Activated T-cell treated with anti-CD3 and anti-CD28 coated beads, Interleukin-2, amount 50 U/mL, for 72 hours (primary cell): ENCODE measurements around the gene RIC1. TPM values are rescaled to one million over a fixed set of nuclear protein-coding genes. Genes with fewer than 3 reads are reported as not detected.

ENCODE experiments used
- ATAC-seq, 2 donors: fragments of 150-1000 bp; cut with Tn5 transposase; replicated peaks in 1 of 2; 2 replicates each; pipeline ENCODE4 v1.10.0; 2021; ENCODE audit warnings: moderate library complexity in 2 of 2, mild to moderate bottlenecking in 1 of 2
- DNase-seq, 2 donors: peaks; one replicate each; pipeline ENCODE4 v3.0.0; 2021 to 2022; ENCODE audit warnings: mixed read lengths in 1 of 2
- H3K27ac Mint-ChIP-seq: one replicate; pipeline ENCODE4 v1.8.0; 2022; ENCODE audit warnings: mild to moderate bottlenecking, moderate library complexity, mixed read lengths
- H3K27me3 Mint-ChIP-seq: one replicate; pipeline ENCODE4 v1.8.0; 2022; ENCODE audit warnings: low read depth, mixed read lengths
- H3K36me3 Mint-ChIP-seq, 2 donors: one replicate each; pipeline ENCODE4 v1.8.0; 2022; ENCODE audit warnings: mixed read lengths in 2 of 2, mild to moderate bottlenecking in 1 of 2; ENCODE audit not compliant: insufficient read depth in 2 of 2
- H3K4me1 Mint-ChIP-seq: one replicate; pipeline ENCODE4 v1.8.0; 2022; ENCODE audit warnings: low read depth, mixed read lengths
- H3K4me3 Mint-ChIP-seq, 2 donors: one replicate each; pipeline ENCODE4 v1.8.0; 2022; ENCODE audit warnings: mild to moderate bottlenecking in 2 of 2, mixed read lengths in 2 of 2, moderate library complexity in 2 of 2
- H3K9me3 Mint-ChIP-seq, 2 donors: one replicate each; pipeline ENCODE4 v1.8.0; 2022; ENCODE audit warnings: mixed read lengths in 2 of 2
- total RNA-seq, 2 donors: library from RNA; stranded (reverse); gene quantifications; one replicate each; pipeline ENCODE4 v1.2.3, GENCODE V29; 2022

RIC1 gene
- total RNA-seq, 2 donors from 2014 or later = 22.0 to 25.9 TPM

GRCh38 chr9:5608298-5609225 lies 20.3 kb upstream of the RIC1 start:
- Mint-ChIP-seq H3K27me3 (no peaks in the 10 kb centered on the region), H3K4me1 (peaks cover 12% of the 10 kb centered on the region), H3K27ac (no peak overlapping the region), H3K9me3 (peaks cover 0 to 1% of the 10 kb centered on the region in 2 donors), H3K4me3 (peak overlapping the region; percentile 50 to 72), H3K36me3 (peaks cover 0 to 2% of the 10 kb centered on the region in 2 donors)
- ATAC-seq (peak; percentile 73 to 81), DNase-seq (no peak)

- ATAC-seq (no peak), DNase-seq (no peak)
- no peak overlapping the region for H3K27ac Mint-ChIP-seq
- H3K4me3 Mint-ChIP-seq = peak overlapping the region; percentile 50 to 72
- H3K27me3 Mint-ChIP-seq = no peaks in the 10 kb centered on the region
- peaks cover 15% of the 10 kb centered on the region for H3K4me1 Mint-ChIP-seq
- H3K36me3 Mint-ChIP-seq = peaks cover 0 to 2% of the 10 kb centered on the region in 2 donors
- H3K9me3 Mint-ChIP-seq = peaks cover 0 to 1% of the 10 kb centered on the region in 2 donors
Measured at GRCh38 chr9:5609226-5609596, 19.7 kb upstream of the RIC1 start.

- no peaks in the 10 kb centered on the region for H3K27me3 Mint-ChIP-seq
Measured at GRCh38 chr9:5610491-5610890, 18.4 kb upstream of the RIC1 start.

GRCh38 chr9:5611321-5612184 lies 17.4 kb upstream of the RIC1 start:
- Mint-ChIP-seq H3K4me3 (no peak overlapping the region), H3K9me3 (no peaks in the 10 kb centered on the region), H3K4me1 (peaks cover 27% of the 10 kb centered on the region), H3K36me3 (peaks cover 0 to 4% of the 10 kb centered on the region in 2 donors), H3K27me3 (no peaks in the 10 kb centered on the region), H3K27ac (no peak overlapping the region)
- ATAC-seq = no peak
- DNase-seq = no peak

More at GRCh38 chr9:5610491-5610890, 18.4 kb upstream of the RIC1 start:
- no peak for ATAC-seq
- Mint-ChIP-seq H3K4me3 (no peak overlapping the region), H3K9me3 (peaks cover 0 to 1% of the 10 kb centered on the region in 2 donors), H3K36me3 (peaks cover 0 to 4% of the 10 kb centered on the region in 2 donors), H3K4me1 (peaks cover 27% of the 10 kb centered on the region), H3K27ac (no peak overlapping the region)
- DNase-seq = no peak

GRCh38 chr9:5612185-5612530 lies 16.7 kb upstream of the RIC1 start:
- peaks cover 0 to 2% of the 10 kb centered on the region in 2 donors for H3K36me3 Mint-ChIP-seq
- no peak overlapping the region for H3K4me3 Mint-ChIP-seq
- no peak overlapping the region for H3K27ac Mint-ChIP-seq
- ATAC-seq (no peak), DNase-seq (no peak)
- H3K27me3 Mint-ChIP-seq = no peaks in the 10 kb centered on the region
- H3K9me3 Mint-ChIP-seq = no peaks in the 10 kb centered on the region
- peaks cover 28% of the 10 kb centered on the region for H3K4me1 Mint-ChIP-seq

GRCh38 chr9:5614192-5614591 lies 14.7 kb upstream of the RIC1 start:
- peak; percentile 75 to 85 for ATAC-seq
- no peaks in the 10 kb centered on the region for H3K9me3 Mint-ChIP-seq
- H3K4me3 Mint-ChIP-seq = no peak overlapping the region
- peaks cover 0 to 2% of the 10 kb centered on the region in 2 donors for H3K36me3 Mint-ChIP-seq
- DNase-seq = no peak
- peaks cover 32% of the 10 kb centered on the region for H3K4me1 Mint-ChIP-seq
- no peak overlapping the region for H3K27ac Mint-ChIP-seq
- no peaks in the 10 kb centered on the region for H3K27me3 Mint-ChIP-seq

- H3K36me3 Mint-ChIP-seq = peaks cover 0 to 2% of the 10 kb centered on the region in 2 donors
- peaks cover 29% of the 10 kb centered on the region for H3K4me1 Mint-ChIP-seq
- H3K4me3 Mint-ChIP-seq = no peak overlapping the region
- H3K27ac Mint-ChIP-seq = no peak overlapping the region
- no peak for ATAC-seq
- DNase-seq = no peak
- no peaks in the 10 kb centered on the region for H3K27me3 Mint-ChIP-seq
- no peaks in the 10 kb centered on the region for H3K9me3 Mint-ChIP-seq
Measured at GRCh38 chr9:5614985-5615384, 13.9 kb upstream of the RIC1 start.

- H3K9me3 Mint-ChIP-seq = no peaks in the 10 kb centered on the region
- peak overlapping the region; percentile 26 for H3K27ac Mint-ChIP-seq
- H3K4me3 Mint-ChIP-seq = peak overlapping the region in 1 of 2 donors; percentile 3
- DNase-seq = no peak
- peaks cover 40% of the 10 kb centered on the region for H3K4me1 Mint-ChIP-seq
- ATAC-seq = peak; percentile 44 to 63
- H3K36me3 Mint-ChIP-seq = peaks cover 0 to 7% of the 10 kb centered on the region in 2 donors
- H3K27me3 Mint-ChIP-seq = no peaks in the 10 kb centered on the region
Measured at GRCh38 chr9:5617749-5618148, 11.2 kb upstream of the RIC1 start.

GRCh38 chr9:5620494-5620893 lies 8.4 kb upstream of the RIC1 start:
- Mint-ChIP-seq H3K27me3 (no peaks in the 10 kb centered on the region), H3K27ac (no peak overlapping the region), H3K4me3 (no peak overlapping the region), H3K4me1 (peaks cover 43% of the 10 kb centered on the region), H3K9me3 (no peaks in the 10 kb centered on the region), H3K36me3 (peaks cover 2 to 11% of the 10 kb centered on the region in 2 donors)
- DNase-seq = no peak
- no peak for ATAC-seq

GRCh38 chr9:5621327-5621726 lies 7.6 kb upstream of the RIC1 start:
- Mint-ChIP-seq H3K4me1 (peaks cover 49% of the 10 kb centered on the region), H3K27ac (no peak overlapping the region), H3K9me3 (no peaks in the 10 kb centered on the region), H3K36me3 (peaks cover 2 to 11% of the 10 kb centered on the region in 2 donors), H3K27me3 (no peaks in the 10 kb centered on the region), H3K4me3 (no peak overlapping the region)
- DNase-seq = no peak
- no peak for ATAC-seq

GRCh38 chr9:5622016-5622415 lies 6.9 kb upstream of the RIC1 start:
- peaks cover 2 to 11% of the 10 kb centered on the region in 2 donors for H3K36me3 Mint-ChIP-seq
- H3K4me3 Mint-ChIP-seq = no peak overlapping the region
- no peak for ATAC-seq
- no peak for DNase-seq
- H3K27me3 Mint-ChIP-seq = no peaks in the 10 kb centered on the region
- H3K27ac Mint-ChIP-seq = no peak overlapping the region
- H3K4me1 Mint-ChIP-seq = peaks cover 55% of the 10 kb centered on the region
- no peaks in the 10 kb centered on the region for H3K9me3 Mint-ChIP-seq

GRCh38 chr9:5624655-5625054 lies 4.3 kb upstream of the RIC1 start:
- Mint-ChIP-seq H3K36me3 (peaks cover 7 to 13% of the 10 kb centered on the region in 2 donors), H3K27me3 (no peaks in the 10 kb centered on the region), H3K9me3 (no peaks in the 10 kb centered on the region), H3K4me3 (peak overlapping the region; percentile 56 to 73), H3K4me1 (peaks cover 47% of the 10 kb centered on the region), H3K27ac (peak overlapping the region; percentile 85)
- ATAC-seq (peak in 1 of 2 donors; percentile 31), DNase-seq (no peak)
